Measurements from ENCODE around the gene VSTM2B.

Gene VSTM2B

DNA sequence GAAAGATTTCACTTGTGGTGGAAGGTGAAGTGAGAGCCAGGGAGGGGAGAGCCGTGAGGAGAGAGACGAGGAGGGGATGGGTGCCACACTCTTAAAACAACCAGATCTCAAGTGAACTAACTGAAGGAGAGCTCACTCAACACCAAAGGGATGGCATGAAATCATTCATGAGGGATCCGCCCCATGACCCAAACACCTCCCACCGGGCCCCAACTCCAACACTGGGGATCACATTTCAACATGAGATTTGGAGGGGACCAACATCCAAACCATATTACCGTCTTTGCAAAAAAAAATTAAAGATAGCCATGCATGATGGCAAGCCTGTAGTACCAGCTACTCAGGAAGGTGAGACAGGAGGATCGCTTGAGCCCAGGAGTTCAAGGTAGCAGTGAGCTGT, 45.4 kb downstream of the VSTM2B start:
- no peak for FAIRE-seq

- no peak for FAIRE-seq
Observed at GRCh38 chr19:29573486-29573885, 47.7 kb downstream of the VSTM2B start.

DNA sequence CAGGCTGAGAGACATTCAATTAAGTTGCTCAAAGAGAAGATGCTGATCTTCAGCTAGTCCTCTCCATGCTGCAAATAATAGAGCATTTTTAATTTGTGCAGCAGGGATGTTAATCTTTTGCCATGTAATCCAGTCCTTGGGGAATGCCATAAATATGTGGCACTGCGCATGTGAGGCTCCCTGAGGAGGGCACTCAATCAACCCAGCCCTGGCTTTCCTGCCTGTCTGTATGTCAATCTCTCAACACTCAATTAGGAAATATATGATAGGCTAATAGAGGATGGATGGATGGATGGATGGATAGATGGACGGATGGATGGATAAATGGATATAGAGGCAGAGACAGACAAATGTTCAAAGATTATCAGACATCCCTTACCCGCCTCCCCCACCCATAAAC, 48.7 kb downstream of the VSTM2B start:
- no peak for FAIRE-seq

DNA sequence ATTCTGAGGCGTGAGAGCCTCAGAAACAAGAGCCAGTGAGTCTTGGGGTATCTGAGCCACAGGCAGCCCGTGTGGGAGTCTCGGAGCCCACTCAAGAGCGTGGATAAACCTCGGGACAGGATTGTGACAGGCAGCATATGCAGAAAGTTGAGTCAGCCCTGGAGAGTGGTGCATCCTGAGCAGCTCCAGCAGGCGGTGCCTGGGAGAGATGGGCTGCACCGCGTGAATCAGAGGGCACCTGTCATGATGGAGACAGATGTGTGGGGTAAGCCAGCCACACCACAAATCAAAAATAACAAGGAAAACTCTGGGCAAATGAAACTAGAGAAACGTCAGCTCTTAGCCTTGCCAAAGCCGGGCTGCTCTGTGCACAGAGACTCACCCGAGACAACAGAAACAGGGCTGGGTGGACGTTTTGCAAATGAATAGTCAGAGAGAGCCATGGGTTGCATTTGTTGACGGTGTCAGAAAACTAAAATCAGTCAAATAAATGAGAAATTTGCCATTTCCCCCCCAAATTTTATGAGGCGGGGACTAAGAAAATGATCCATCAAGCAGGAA, 50.3 kb downstream of the VSTM2B start:
- FAIRE-seq: no peak

DNA sequence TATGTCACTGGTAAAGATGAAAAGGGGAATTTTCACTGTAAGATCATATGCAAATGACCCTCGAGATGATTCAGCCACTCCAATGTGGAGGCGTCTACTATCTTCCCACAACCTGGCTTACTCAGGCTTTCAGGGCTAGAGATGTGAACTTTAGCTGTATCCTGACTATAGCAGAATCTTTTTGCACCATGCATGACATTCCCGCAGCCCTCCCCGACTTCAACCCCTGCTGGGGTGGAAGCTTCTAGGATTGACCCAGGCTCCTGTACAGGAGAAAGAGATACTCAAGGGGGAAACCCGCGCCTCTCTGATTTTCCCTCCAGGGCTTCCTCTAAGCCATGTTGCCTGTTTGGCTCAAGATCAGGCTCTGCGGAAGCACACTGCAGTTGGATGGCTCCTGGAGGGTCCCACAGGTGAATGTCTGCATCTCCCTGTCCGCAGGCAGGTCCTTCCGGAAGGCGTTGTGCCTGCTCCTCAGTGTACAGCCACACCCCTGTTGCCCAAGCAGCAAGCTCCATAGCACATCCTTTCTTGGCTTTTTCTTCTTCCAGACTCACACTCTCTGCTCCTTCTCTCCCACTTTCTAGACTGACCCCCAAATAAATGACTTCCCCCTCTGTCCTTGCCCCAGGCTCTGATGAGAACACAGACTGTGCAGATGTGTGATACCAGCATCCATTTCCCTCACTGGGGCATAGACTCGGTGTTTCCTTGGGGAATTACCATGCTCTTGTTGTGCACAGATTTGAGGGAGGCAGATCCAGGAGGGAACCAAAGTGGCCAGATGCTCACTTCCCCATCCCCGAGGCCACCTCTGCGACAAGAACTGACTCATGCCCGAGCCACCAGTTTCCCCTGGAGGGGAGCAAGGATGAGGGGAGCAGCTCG, 51.2 kb downstream of the VSTM2B start:
- FAIRE-seq: no peak

GRCh38 chr19:29577649-29577963, 51.8 kb downstream of the VSTM2B start:
- FAIRE-seq: no peak

- FAIRE-seq: no peak
Observed at GRCh38 chr19:29578349-29578748, 52.6 kb downstream of the VSTM2B start.

DNA sequence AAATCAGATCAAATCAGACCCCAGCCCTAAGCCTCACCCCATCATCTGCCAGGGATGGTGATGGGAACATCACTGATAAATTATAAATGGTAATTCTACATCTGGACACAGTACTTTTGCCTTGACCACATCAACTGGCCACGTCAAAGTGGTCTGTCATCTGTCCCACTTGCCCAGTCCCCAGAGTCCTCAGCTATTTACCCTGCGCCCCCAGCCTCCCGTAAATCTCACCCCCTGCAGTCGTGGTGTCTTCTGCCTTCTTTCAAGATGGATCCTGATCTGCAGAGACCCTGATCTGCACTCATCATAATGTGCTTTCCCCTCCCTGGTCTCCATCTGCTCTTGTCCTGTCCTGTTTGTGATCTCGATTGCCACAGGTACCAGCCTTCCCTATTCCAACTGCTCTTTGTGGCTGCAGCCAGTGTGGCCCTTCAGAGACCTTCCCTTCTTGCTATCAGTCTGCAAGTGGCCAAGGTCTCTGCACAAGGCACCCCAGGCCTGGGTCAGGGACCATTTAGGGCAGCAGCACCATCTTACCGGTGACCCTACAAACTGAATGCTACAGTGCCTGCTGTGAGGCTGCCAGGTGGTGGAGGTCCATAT, 53.6 kb downstream of the VSTM2B start:
- FAIRE-seq: no peak

GRCh38 chr19:29581398-29581797, 55.6 kb downstream of the VSTM2B start:
- FAIRE-seq: no peak

DNA sequence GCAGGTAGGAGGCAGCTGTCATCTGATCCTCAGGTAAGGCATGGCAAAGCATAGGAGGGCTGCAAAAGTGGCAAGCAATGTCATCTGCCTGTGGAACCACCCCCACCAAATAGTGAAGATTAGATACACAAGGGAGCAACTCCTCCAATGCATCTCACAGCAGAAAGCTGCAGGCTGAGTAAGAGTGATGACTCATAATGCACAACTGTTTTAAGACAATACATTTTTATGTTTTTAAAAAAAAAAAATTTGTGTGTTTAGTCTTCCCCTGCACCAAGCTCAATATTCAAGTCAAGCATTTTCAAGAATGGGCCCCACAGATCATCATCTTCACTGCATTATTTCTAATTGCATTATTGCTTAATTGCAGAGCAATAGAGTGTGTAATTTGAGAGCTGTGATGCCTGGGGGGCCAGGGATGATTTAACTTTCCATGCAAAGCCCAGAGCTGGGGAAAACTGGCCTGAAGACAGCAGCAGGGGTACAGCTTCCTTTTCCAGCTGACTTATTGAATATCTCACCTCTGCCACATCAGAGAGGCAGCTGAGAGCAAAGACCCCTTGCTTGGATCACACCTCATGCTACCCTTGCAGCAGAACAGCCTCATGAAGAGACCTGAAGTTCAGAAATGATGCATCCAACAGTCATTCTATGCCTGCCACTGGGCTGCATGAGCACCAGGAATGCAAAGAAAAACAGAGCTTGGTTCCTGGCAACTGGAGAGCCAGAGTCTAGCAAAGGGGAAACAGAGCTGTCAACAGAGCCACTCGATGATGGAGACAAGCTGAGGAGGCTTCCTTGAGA, 57.6 kb downstream of the VSTM2B start:
- FAIRE-seq: no peak

DNA sequence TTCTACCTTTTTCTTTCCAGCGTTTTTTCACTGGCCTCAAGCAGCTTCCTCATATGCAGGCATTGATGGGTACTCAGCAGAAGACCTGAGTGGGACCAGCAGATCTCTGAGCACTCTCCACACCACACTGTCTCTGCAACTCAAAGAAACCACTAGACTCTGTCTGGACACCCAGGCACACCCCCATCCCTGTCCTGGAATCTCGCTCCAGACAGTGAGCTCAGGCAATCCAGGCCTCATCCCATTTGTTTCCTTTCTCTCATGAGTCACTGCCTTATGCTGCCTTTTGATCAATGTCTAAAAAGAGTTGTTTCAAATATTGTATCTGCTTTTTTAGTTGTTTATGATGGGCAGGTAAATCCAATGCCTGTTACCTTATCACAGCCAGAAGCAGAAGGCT, 60.6 kb downstream of the VSTM2B start:
- FAIRE-seq: no peak

DNA sequence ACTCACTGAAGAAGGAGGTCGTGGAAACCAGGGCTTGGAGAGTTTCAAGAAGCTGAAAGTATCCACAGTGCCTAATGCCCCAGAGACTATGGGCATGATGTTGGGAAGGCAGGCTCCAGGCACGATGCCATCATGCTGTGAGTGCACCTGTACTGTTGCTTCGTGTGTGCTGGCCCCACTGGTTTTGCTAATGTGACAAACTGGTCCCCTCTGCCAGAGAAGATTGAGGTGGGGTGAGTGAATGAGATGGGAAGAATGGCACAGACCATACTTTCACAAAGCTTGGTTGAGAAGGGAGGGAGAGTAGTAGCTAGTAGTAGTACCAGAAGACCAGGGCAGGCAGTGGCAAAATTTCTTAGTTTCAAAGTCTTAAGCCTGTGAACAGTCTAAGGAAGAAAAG, 61.3 kb downstream of the VSTM2B start:
- no peak for FAIRE-seq

DNA sequence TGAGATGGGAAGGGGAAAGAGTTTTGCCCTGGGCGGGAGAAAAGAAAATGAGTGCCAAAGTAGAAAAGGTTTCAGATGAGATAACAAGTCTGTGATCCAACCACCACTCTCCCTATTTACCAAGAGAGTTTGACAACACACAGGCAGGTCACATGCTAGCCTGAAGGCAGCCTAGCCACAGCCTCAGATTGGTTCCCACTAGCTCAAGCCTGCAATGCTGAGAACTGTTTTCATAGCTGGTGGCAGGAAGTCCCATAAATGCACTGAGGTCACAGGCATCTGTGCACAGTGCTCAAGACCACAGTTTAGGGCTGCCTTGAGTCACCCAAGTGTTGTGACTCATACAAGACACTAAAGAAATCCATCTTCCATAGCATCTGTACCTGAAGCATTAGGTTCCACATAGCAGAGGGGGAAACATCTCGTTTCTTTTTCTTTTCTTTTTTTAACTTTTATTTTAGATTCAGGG, 61.8 kb downstream of the VSTM2B start:
- FAIRE-seq: no peak

GRCh38 chr19:29588095-29588494, 62.3 kb downstream of the VSTM2B start:
- FAIRE-seq: no peak

DNA sequence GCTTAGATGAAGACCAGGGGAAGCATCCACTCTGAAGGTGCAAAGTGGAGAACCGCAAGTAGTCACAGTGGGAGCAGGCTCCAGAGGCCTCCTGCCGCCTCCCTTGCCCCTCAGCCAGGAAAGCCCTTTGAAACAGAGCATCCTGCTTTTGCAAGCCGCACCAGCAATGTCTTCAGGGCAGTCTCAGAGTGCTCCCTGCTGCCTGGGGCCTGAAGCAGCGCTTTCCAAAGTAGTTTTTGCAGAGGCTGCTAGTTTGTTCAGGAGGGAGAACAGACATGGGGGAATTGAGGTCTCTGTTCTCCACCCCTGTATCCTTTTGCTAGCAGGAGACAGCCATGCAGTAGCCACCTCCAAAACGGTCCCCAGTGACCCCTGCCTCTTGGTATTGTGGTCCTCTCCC, 64.5 kb downstream of the VSTM2B start:
- FAIRE-seq: no peak

DNA sequence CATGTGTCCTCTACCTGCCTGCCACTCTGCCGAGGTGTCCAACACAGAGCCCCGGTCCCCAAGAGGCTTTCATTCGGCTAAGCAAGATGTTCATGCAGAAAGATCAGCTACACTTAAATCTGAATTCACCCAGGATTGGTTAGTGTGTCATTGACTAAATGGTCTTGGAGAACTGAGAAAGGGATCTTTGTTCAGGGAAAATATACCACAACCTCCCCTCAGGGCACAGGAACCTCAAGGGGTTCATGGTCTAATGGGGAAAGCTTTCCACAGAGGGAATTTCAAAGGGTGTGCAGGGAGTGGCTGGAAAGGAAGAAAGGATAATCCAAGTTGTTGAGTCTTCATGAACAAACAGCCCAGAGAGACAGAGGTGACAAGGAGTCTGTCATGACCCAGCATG, 65.9 kb downstream of the VSTM2B start:
- FAIRE-seq: no peak

GRCh38 chr19:29593869-29594268, 68.1 kb downstream of the VSTM2B start:
- no peak for FAIRE-seq

GRCh38 chr19:29596080-29596727, 70.4 kb downstream of the VSTM2B start:
- FAIRE-seq: no peak

DNA sequence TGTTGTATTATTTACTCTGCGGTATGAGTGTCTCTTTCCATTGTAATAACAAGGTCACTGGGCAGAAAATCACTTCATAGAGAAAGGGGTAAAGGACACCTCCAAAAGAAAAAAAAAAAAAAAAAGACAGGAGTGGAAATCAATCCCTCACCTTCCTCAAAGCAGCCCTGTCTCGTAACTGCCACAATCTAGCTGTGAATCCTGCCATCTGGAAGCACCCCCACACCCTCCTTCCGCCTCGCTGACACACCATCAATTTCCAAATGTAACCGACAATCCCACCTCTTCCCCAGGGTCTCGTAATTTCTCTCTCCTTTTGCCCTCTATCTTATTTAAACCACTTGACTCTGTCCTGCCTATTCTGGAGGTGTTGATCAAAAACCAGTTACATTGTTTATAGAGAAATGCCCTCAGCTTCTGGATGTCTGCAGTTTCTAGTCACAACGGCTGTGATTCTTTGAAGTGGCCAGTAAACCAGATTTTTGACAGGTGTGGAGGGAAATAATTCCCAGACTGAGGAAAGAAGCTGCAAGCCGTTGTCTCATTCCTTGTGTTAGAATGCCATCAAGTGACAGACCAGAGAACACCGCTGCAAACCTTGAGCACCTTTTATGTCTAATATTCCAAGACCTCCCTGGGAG, 71.2 kb downstream of the VSTM2B start:
- FAIRE-seq: no peak

DNA sequence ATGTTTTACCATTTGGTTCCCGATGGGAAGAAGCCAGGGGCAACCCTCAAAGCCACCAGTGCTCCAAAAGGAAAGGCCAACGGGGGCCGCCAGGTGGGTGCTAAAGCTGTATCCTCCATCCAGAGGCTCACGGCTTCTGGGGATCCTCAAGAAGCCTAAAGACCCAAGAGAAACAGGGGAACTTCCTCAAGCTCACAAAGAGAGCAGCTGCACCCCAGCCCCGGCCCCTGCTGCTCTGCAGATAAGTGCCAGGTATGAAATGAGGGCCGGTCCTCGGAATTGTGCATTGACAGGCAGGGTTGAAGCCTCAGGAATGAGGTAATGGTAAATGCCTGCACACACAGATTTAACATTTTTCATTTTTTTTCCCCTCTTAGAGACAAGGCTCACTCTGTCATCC, 72.2 kb downstream of the VSTM2B start:
- FAIRE-seq: no peak

DNA sequence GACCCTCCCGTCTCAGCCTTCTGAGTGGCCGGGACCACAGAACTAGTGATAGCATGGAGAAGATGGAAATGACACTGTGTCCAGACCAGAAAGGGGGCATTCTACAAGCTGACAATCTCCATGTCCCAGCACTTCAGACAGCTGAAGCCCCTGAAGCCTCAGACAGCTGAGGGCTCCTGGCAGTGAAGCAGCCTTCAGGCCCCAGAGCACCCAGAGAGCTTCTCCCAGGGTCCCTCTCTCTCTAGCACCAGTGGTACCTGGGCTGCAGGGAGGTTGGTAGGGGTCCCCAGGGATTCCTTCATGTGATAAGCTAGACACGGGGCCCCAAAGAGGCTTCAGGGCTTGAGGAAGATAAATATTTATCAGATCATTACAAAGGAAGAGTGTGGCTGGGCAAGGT, 72.7 kb downstream of the VSTM2B start:
- FAIRE-seq: no peak

GRCh38 chr19:29603308-29603707, 77.5 kb downstream of the VSTM2B start:
- FAIRE-seq: no peak

Measured in G401.6 (cell line).